HG03039 (cell line): ENCODE data around the gene PRKCE.
A peak's percentile ranks its signal among the peaks of the same experiment; 100 is the strongest.

Experiments
- ATAC-seq: cut with Tn5 transposase; IDR thresholded peaks from one replicate; pipeline ENCODE4 v1.9.1; 2021; ENCODE audit warnings: mild to moderate bottlenecking, moderate library complexity; ENCODE audit not compliant: unreplicated experiment

PRKCE gene

GRCh38 chr2:45923701-45924100, 272.2 kb downstream of the PRKCE start:
- ATAC-seq = no peak

- ATAC-seq = no peak
These were observed 273.6 kb downstream of the PRKCE start for GRCh38 chr2:45925026-45925425.

GRCh38 chr2:45925636-45926366, 274.3 kb downstream of the PRKCE start:
- no peak for ATAC-seq

GRCh38 chr2:45928946-45929345, 277.5 kb downstream of the PRKCE start:
- no peak for ATAC-seq

- no peak for ATAC-seq
These were observed 278.4 kb downstream of the PRKCE start for GRCh38 chr2:45929674-45930395.

GRCh38 chr2:45930396-45930792, 278.9 kb downstream of the PRKCE start:
- ATAC-seq = no peak

- no peak for ATAC-seq
These were observed 281.0 kb downstream of the PRKCE start for GRCh38 chr2:45932278-45932975.

GRCh38 chr2:45935791-45936622, 284.5 kb downstream of the PRKCE start:
- peak; percentile 57 for ATAC-seq

- ATAC-seq = no peak
These were observed 285.1 kb downstream of the PRKCE start for GRCh38 chr2:45936623-45936979.

- no peak for ATAC-seq
These were observed 286.5 kb downstream of the PRKCE start for GRCh38 chr2:45937990-45938389.

- ATAC-seq = no peak
These were observed 287.4 kb downstream of the PRKCE start for GRCh38 chr2:45938649-45939511.

- no peak for ATAC-seq
These were observed 290.2 kb downstream of the PRKCE start for GRCh38 chr2:45941531-45942236.

GRCh38 chr2:45942237-45942738, 290.8 kb downstream of the PRKCE start:
- ATAC-seq = no peak

GRCh38 chr2:45943219-45944044, 292.0 kb downstream of the PRKCE start:
- no peak for ATAC-seq

GRCh38 chr2:45944074-45944473, 292.6 kb downstream of the PRKCE start:
- no peak for ATAC-seq

GRCh38 chr2:45945302-45945717, 293.8 kb downstream of the PRKCE start:
- no peak for ATAC-seq

- no peak for ATAC-seq
These were observed 294.5 kb downstream of the PRKCE start for GRCh38 chr2:45946023-45946422.

GRCh38 chr2:45950606-45951005, 299.1 kb downstream of the PRKCE start:
- no peak for ATAC-seq
